HepG2 (cell line): Measurements from ENCODE around the gene MSMB. TPM values are rescaled to one million over a fixed set of nuclear protein-coding genes. Genes with fewer than 3 reads are reported as not detected.

ENCODE experiments used
- CERS6 ChIP-seq: sonication (generic); formaldehyde crosslinking; IDR thresholded peaks from 2 replicates; pipeline ENCODE4 v1.5.0; 2020; ENCODE audit warnings: missing genetic modification reagents
- FOSL2 ChIP-seq: sonication (generic); formaldehyde crosslinking; IDR thresholded peaks from 2 replicates; pipeline ENCODE4 v1.4.0; 2020; ENCODE audit warnings: missing genetic modification reagents
- MED13 ChIP-seq: sonication (generic); formaldehyde crosslinking; IDR thresholded peaks from 2 replicates; pipeline ENCODE4 v1.5.0; 2020; ENCODE audit warnings: missing genetic modification reagents
- PAF1 ChIP-seq: IDR thresholded peaks from 2 replicates; pipeline ENCODE4 v1.6.1; 2016; ENCODE audit warnings: missing genetic modification reagents, missing compliant biosample characterization
- RBM39 ChIP-seq: fragments of 200-400 bp; formaldehyde crosslinking; IDR thresholded peaks from one replicate; pipeline ENCODE4 v1.6.1; 2018; ENCODE audit warnings: antibody characterized with exemption, mild to moderate bottlenecking, low read depth, low read length; ENCODE audit not compliant: poor library complexity, severe bottlenecking
- SNAI1 ChIP-seq: sonication (generic); formaldehyde crosslinking; IDR thresholded peaks from 2 replicates; pipeline ENCODE4 v1.5.0; 2020; ENCODE audit warnings: mild to moderate bottlenecking, missing genetic modification reagents, borderline replicate concordance
- SPEN ChIP-seq: sonication (generic); formaldehyde crosslinking; IDR thresholded peaks from 2 replicates; pipeline ENCODE4 v1.5.1; 2020; ENCODE audit warnings: low read depth, mild to moderate bottlenecking, missing genetic modification reagents
- TBX3 ChIP-seq: fragments of 450-650 bp; IDR thresholded peaks from 2 replicates; pipeline ENCODE4 v1.6.1; 2017; ENCODE audit warnings: antibody characterized with exemption, mild to moderate bottlenecking, inconsistent platforms, borderline replicate concordance
- TEAD2 ChIP-seq: sonication (generic); formaldehyde crosslinking; IDR thresholded peaks from 2 replicates; pipeline ENCODE4 v1.9.0; 2021; ENCODE audit warnings: missing genetic modification reagents
- ZC3H13 ChIP-seq: sonication (generic); formaldehyde crosslinking; IDR thresholded peaks from 2 replicates; pipeline ENCODE4 v1.8.1; 2023; ENCODE audit warnings: mild to moderate bottlenecking, missing genetic modification reagents, moderate library complexity
- ZNF230 ChIP-seq: sonication (generic); formaldehyde crosslinking; IDR thresholded peaks from 2 replicates; pipeline ENCODE4 v1.4.0; 2020; ENCODE audit warnings: mild to moderate bottlenecking, missing genetic modification reagents
- ZNF275 ChIP-seq: sonication (generic); formaldehyde crosslinking; IDR thresholded peaks from 2 replicates; pipeline ENCODE4 v1.8.0; 2022; ENCODE audit warnings: missing genetic modification reagents, mild to moderate bottlenecking, inconsistent platforms, borderline replicate concordance
- ZNF432 ChIP-seq: sonication (generic); formaldehyde crosslinking; IDR thresholded peaks from 2 replicates; pipeline ENCODE4 v1.5.0; 2020; ENCODE audit warnings: missing genetic modification reagents, mild to moderate bottlenecking, borderline replicate concordance
- ZNF496 ChIP-seq: sonication (generic); formaldehyde crosslinking; IDR thresholded peaks from 2 replicates; pipeline ENCODE4 v1.8.1; 2023; ENCODE audit warnings: mild to moderate bottlenecking, moderate library complexity, missing genetic modification reagents; ENCODE audit not compliant: insufficient replicate concordance
- ZNF549 ChIP-seq: sonication (generic); formaldehyde crosslinking; IDR thresholded peaks from 2 replicates; pipeline ENCODE4 v1.5.0; 2020; ENCODE audit warnings: missing genetic modification reagents
- ZNF674 ChIP-seq: sonication (generic); formaldehyde crosslinking; IDR thresholded peaks from 2 replicates; pipeline ENCODE4 v1.5.0; 2020; ENCODE audit warnings: low read depth, mild to moderate bottlenecking, missing genetic modification reagents
- ZNF776 ChIP-seq: sonication (generic); formaldehyde crosslinking; IDR thresholded peaks from 2 replicates; pipeline ENCODE4 v1.4.0; 2020; ENCODE audit warnings: mild to moderate bottlenecking, missing genetic modification reagents
- polyA plus RNA-seq, 8 experiments: library from polyadenylated mRNA; depleted of rRNA in 3 of 8; stranded (reverse) in 7 of 8; unstranded in 1 of 8; fragments of >200 nt; fragmentation: Illumina TruSeq in 4 of 8; extraction: Trizol in 4 of 8; gene quantifications; 2 replicates each; pipeline versions ENCODE4 v1.2.1 to v1.2.3, GENCODE V29; 2011 to 2016; ENCODE audit warnings: low read depth in 4 of 8, missing spikeins in 1 of 8, mixed read lengths in 1 of 8; ENCODE audit not compliant: insufficient read depth in 1 of 8
- total RNA-seq, 5 experiments: library from RNA; depleted of rRNA; stranded (reverse); fragments of >200 nt; fragmentation: Illumina TruSeq; extraction: Trizol; gene quantifications; 2 replicates each; pipeline ENCODE4 v1.2.3, GENCODE V29; 2016; ENCODE audit warnings: low read depth in 1 of 5
- TF ChIP-seq, protein P1 (sequence below): sonication (generic); formaldehyde crosslinking; IDR thresholded peaks from 2 replicates; pipeline ENCODE4 v1.8.0; 2022; ENCODE audit warnings: missing genetic modification reagents, mild to moderate bottlenecking, moderate library complexity, borderline replicate concordance
- TF ChIP-seq, protein P2 (sequence below): sonication (generic); formaldehyde crosslinking; IDR thresholded peaks from 2 replicates; pipeline ENCODE4 v1.8.1; 2023; ENCODE audit warnings: mild to moderate bottlenecking, missing genetic modification reagents, borderline replicate concordance
- TF ChIP-seq, protein P3 (sequence below): sonication (generic); formaldehyde crosslinking; IDR thresholded peaks from 2 replicates; pipeline ENCODE4 v1.8.0; 2022; ENCODE audit warnings: missing genetic modification reagents, mild to moderate bottlenecking, borderline replicate concordance
- TF ChIP-seq, protein P4 (sequence below): sonication (generic); formaldehyde crosslinking; IDR thresholded peaks from 2 replicates; pipeline ENCODE4 v1.4.0; 2020; ENCODE audit warnings: mild to moderate bottlenecking, missing genetic modification reagents, borderline replicate concordance

MSMB gene
- total and polyA plus RNA-seq, 2 of the 13 experiments (the other 11 are each of a cell fraction or from before 2014, with no cell fraction given), result 0.84 TPM; not detected in 1

DNA sequence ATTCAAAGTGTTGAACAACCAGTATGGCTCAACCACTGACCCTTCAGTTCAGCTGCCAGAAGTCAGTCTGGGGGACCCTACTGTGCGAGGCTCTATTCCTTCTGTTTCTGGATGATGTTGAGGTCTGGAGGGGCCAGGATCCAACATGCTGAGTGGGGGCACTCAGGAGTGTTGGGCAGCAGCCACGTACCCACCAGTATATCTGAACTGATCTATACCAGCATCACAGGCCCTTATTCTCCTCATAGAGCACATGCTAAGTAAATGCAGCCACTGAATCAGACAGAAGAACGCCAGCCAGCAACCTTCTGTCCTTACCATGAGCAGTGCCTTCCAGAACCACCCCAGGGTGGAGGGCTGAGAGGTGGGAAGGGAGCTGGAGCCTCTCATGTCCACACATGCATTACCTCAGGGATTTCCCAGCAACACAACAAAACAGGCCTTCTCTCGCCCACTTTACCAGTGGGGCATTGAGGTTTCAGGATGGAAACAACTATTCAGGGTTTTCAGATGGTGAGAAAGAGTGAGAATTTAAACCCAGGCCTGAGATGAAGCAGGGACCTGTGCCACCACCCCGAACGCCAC lies 6.8 kb upstream of the MSMB start (continued):
- TF ChIP-seq SPEN (CRISPR knock-in tag) (no peak), MED13 (CRISPR knock-in tag) (0 out of 2 replicates have a peak, but pooled peaks have one; percentile 7), ZNF432 (CRISPR knock-in tag) (no peak), ZNF549 (CRISPR knock-in tag) (no peak), RBM39 (no peak), TEAD2 (CRISPR knock-in tag) (no peak), ZNF674 (CRISPR knock-in tag) (no peak), ZNF230 (CRISPR knock-in tag) (no peak), ZC3H13 (CRISPR knock-in tag) (no peak), ZNF275 (CRISPR knock-in tag) (no peak), CERS6 (CRISPR knock-in tag) (no peak), FOSL2 (CRISPR knock-in tag) (no peak; the same call in 1 of the 2 replicates), ZNF496 (CRISPR knock-in tag) (no peak), ZNF776 (CRISPR knock-in tag) (no peak), SNAI1 (CRISPR knock-in tag) (no peak), TBX3 (no peak), PAF1 (no peak)
- TF ChIP-seq, protein P1, sequence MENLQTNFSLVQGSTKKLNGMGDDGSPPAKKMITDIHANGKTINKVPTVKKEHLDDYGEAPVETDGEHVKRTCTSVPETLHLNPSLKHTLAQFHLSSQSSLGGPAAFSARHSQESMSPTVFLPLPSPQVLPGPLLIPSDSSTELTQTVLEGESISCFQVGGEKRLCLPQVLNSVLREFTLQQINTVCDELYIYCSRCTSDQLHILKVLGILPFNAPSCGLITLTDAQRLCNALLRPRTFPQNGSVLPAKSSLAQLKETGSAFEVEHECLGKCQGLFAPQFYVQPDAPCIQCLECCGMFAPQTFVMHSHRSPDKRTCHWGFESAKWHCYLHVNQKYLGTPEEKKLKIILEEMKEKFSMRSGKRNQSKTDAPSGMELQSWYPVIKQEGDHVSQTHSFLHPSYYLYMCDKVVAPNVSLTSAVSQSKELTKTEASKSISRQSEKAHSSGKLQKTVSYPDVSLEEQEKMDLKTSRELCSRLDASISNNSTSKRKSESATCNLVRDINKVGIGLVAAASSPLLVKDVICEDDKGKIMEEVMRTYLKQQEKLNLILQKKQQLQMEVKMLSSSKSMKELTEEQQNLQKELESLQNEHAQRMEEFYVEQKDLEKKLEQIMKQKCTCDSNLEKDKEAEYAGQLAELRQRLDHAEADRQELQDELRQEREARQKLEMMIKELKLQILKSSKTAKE, result no peak
- TF ChIP-seq, protein P2, sequence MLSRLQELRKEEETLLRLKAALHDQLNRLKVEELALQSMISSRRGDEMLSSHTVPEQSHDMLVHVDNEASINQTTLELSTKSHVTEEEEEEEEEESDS (CRISPR knock-in tag), result no peak
- TF ChIP-seq, protein P3, sequence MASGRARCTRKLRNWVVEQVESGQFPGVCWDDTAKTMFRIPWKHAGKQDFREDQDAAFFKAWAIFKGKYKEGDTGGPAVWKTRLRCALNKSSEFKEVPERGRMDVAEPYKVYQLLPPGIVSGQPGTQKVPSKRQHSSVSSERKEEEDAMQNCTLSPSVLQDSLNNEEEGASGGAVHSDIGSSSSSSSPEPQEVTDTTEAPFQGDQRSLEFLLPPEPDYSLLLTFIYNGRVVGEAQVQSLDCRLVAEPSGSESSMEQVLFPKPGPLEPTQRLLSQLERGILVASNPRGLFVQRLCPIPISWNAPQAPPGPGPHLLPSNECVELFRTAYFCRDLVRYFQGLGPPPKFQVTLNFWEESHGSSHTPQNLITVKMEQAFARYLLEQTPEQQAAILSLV (CRISPR knock-in tag), result 0 out of 2 replicates have a peak, but pooled peaks have one; percentile 5
- TF ChIP-seq, protein P4, sequence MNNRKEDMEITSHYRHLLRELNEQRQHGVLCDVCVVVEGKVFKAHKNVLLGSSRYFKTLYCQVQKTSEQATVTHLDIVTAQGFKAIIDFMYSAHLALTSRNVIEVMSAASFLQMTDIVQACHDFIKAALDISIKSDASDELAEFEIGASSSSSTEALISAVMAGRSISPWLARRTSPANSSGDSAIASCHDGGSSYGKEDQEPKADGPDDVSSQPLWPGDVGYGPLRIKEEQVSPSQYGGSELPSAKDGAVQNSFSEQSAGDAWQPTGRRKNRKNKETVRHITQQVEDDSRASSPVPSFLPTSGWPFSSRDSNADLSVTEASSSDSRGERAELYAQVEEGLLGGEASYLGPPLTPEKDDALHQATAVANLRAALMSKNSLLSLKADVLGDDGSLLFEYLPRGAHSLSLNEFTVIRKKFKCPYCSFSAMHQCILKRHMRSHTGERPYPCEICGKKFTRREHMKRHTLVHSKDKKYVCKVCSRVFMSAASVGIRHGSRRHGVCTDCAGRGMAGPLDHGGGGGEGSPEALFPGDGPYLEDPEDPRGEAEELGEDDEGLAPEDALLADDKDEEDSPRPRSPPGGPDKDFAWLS (CRISPR knock-in tag), result no peak
